ENCODE results near the gene LRRN2.

The LRRN2 gene

GRCh38 chr1:204568576-204569315 lies 116.8 kb downstream of the LRRN2 start:
- TF ChIP-seq TAF1 (IDR thresholded peaks at IDR 0.05; ENCODE audit: low read depth) (no peak), RAD21 (IDR thresholded peaks at IDR 0.05; ENCODE audit: low read depth) (no peak), TCF12 (IDR thresholded peaks at IDR 0.05; ENCODE audit: low read depth) (no peak), YY1 (IDR thresholded peaks at IDR 0.05; ENCODE audit: low read depth) (no peak), CEBPB (IDR thresholded peaks at IDR 0.05) (no peak), CREB1 (IDR thresholded peaks at IDR 0.05; ENCODE audit: low read depth) (no peak), NFIC (IDR thresholded peaks at IDR 0.05) (no peak), REST (IDR thresholded peaks at IDR 0.05; ENCODE audit: low read depth) (no peak), MAX (IDR thresholded peaks at IDR 0.05) (no peak), FOXM1 (IDR thresholded peaks at IDR 0.05; ENCODE audit: borderline replicate concordance, low read depth) (no peak), ZBTB7A (IDR thresholded peaks at IDR 0.05; ENCODE audit: low read depth) (no peak), EP300 (IDR thresholded peaks at IDR 0.05; ENCODE audit: borderline replicate concordance) (no peak), TEAD4 (IDR thresholded peaks at IDR 0.05) (no peak), EGR1 (IDR thresholded peaks at IDR 0.05) (no peak)
- TF ChIP-seq, protein P1, sequence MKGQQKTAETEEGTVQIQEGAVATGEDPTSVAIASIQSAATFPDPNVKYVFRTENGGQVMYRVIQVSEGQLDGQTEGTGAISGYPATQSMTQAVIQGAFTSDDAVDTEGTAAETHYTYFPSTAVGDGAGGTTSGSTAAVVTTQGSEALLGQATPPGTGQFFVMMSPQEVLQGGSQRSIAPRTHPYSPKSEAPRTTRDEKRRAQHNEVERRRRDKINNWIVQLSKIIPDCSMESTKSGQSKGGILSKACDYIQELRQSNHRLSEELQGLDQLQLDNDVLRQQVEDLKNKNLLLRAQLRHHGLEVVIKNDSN (IDR thresholded peaks at IDR 0.05): no peak

All from Ishikawa (cell line).